Spleen (tissue), 11 donors: ENCODE results near the gene HMCN2. TPM values are rescaled to one million over a fixed set of nuclear protein-coding genes. Genes with fewer than 3 reads are reported as not detected.

Source experiments
- DNase-seq: peaks from one replicate; pipeline ENCODE4 v3.0.0-alpha.2; 2020
- H3K27ac ChIP-seq, 8 donors: fragments of 200-600 bp; sonication (generic) in 7 of 8; 1 replicate in 4 of 8; 2 replicates in 4 of 8; pipeline versions ENCODE4 v1.5.0 to v1.8.0; 2016 to 2021; ENCODE audit warnings: inconsistent platforms in 4 of 8, mild to moderate bottlenecking in 4 of 8, moderate library complexity in 1 of 8
- H3K27me3 ChIP-seq, 7 donors: fragments of 200-600 bp; sonication (generic) in 6 of 7; replicated peaks in 1 of 7; 1 replicate in 4 of 7; 2 replicates in 3 of 7; pipeline versions ENCODE4 v1.5.0 to v1.8.0; 2016 to 2021; ENCODE audit warnings: inconsistent platforms in 3 of 7, mild to moderate bottlenecking in 1 of 7
- H3K36me3 ChIP-seq, 6 donors: fragments of 200-600 bp; sonication (generic) in 5 of 6; 1 replicate in 4 of 6; 2 replicates in 2 of 6; pipeline versions ENCODE4 v1.5.0 to v1.8.0; 2016 to 2021; ENCODE audit warnings: inconsistent platforms in 2 of 6
- H3K4me1 ChIP-seq, 6 donors: fragments of 200-600 bp; sonication (generic) in 5 of 6; 1 replicate in 3 of 6; 2 replicates in 3 of 6; pipeline versions ENCODE4 v1.5.0 to v1.8.0; 2016 to 2021; ENCODE audit warnings: inconsistent platforms in 3 of 6
- H3K4me3 ChIP-seq, 8 donors: fragments of 200-600 bp; sonication (generic) in 7 of 8; 1 replicate in 4 of 8; 2 replicates in 4 of 8; pipeline versions ENCODE4 v1.5.0 to v1.8.0; 2016 to 2021; ENCODE audit warnings: inconsistent platforms in 4 of 8, mild to moderate bottlenecking in 4 of 8, moderate library complexity in 2 of 8
- H3K9me3 ChIP-seq, 8 donors: fragments of 200-600 bp; sonication (generic) in 7 of 8; 1 replicate in 4 of 8; 2 replicates in 4 of 8; pipeline versions ENCODE4 v1.5.0 to v1.8.0; 2016 to 2021; ENCODE audit warnings: inconsistent platforms in 4 of 8
- POLR2A ChIP-seq, 3 donors: fragments of 450-650 bp; IDR thresholded peaks; one replicate each; pipeline ENCODE4 v1.5.1; 2017; ENCODE audit warnings: antibody characterized with exemption in 3 of 3, mild to moderate bottlenecking in 1 of 3
- POLR2AphosphoS5 ChIP-seq, 3 donors: sonication (generic); formaldehyde crosslinking; IDR thresholded peaks; one replicate each; pipeline ENCODE4 v1.5.1; 2017; ENCODE audit warnings: antibody characterized with exemption in 3 of 3
- WGBS, 5 donors: extraction: QIAGEN DNeasy Blood & Tissue Kit in 3 of 5; methylation state at CpG; one replicate each; pipeline versions ENCODE4 v1.1.5 to v1.1.7; 2013 to 2018; 5-methylcytosine and 5-hydroxymethylcytosine counted together
- intact Hi-C: fragments of 100-400 bp; cut with DNase I; formaldehyde crosslinking; loops from one replicate; pipeline ENCODE4 v1.15.0; 2023; ENCODE audit warnings: low total_unique reads
- polyA plus RNA-seq, 3 donors: library from polyadenylated mRNA; stranded (reverse); fragments of 200-250 nt; gene quantifications; one replicate each; pipeline ENCODE4 v1.2.1, GENCODE V29; 2013
- total RNA-seq, 7 donors: library from RNA; depleted of rRNA in 3 of 7; stranded (reverse); fragments of >200 nt in 3 of 7; fragmentation: NEBNext Ultra II Directional in 4 of 7; extraction: Animal tissue kit (Norgen Biotek cat#: 25700) in 4 of 7; gene quantifications; one replicate each; pipeline versions ENCODE4 v1.1.0 to v1.2.1, GENCODE V29; 2016 to 2021
- TF ChIP-seq, protein P1 (sequence below), 11 experiments: fragments of 200-600 bp in 7 of 11; fragments of 450-650 bp in 4 of 11; sonication (generic) in 4 of 11; IDR thresholded peaks in 8 of 11; conservative IDR thresholded peaks in 3 of 11; 1 replicate in 7 of 11; 2 replicates in 4 of 11; pipeline versions ENCODE4 v1.4.0 to v1.8.0; 2016 to 2021; ENCODE audit warnings: antibody characterized with exemption in 11 of 11, inconsistent platforms in 4 of 11, mild to moderate bottlenecking in 1 of 11
- donor health status: healthy with polysubstance abuse.
- donor health status: DM: no; HTN: no; CAD: no; lungs with moderate emphysema.
- donor health status: DM: no; HTN: no; CAD: no.
- donor health status: Bipolar disorder and iron deficiency.
- donor health status: healthy.
- donor health status: DM: no; HTN: no; CAD: no.
- donor health status: DM: yes; HTN: yes; CAD: no.

Gene HMCN2
- total and polyA plus RNA-seq, 10 donors, result 0.09 to 1.9 (median 0.73) TPM

DNA sequence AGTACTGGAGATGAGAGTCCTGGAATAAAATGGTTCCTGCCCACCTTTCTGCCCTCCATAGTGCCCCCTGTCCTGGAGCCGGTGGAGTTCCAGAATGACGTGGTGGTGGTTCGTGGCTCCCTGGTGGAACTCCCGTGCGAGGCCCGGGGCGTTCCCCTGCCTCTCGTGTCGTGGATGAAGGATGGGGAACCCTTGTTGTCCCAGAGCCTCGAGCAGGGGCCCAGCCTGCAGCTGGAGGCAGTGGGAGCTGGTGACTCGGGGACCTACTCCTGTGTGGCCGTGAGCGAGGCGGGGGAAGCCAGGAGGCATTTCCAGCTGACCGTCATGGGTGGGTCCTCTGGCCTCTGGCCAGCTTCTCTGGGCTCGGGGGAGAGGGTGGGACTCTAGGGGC lies 128.1 kb downstream of the HMCN2 start:
- Histone ChIP-seq H3K4me3 (no peak overlapping the region), H3K27me3 (peaks cover 0 to 43% (median 0%) of the 10 kb centered on the region in 7 donors), H3K9me3 (no peaks in the 10 kb centered on the region), H3K27ac (no peak overlapping the region), H3K36me3 (no peaks in the 10 kb centered on the region), H3K4me1 (no peaks in the 10 kb centered on the region)
- intact Hi-C loops, result no loop called here
- no peak for DNase-seq
- no peak for TF ChIP-seq POLR2A (IDR thresholded peaks at IDR 0.05)
- TF ChIP-seq POLR2AphosphoS5 (IDR thresholded peaks at IDR 0.05), result no peak
- TF ChIP-seq, protein P1, sequence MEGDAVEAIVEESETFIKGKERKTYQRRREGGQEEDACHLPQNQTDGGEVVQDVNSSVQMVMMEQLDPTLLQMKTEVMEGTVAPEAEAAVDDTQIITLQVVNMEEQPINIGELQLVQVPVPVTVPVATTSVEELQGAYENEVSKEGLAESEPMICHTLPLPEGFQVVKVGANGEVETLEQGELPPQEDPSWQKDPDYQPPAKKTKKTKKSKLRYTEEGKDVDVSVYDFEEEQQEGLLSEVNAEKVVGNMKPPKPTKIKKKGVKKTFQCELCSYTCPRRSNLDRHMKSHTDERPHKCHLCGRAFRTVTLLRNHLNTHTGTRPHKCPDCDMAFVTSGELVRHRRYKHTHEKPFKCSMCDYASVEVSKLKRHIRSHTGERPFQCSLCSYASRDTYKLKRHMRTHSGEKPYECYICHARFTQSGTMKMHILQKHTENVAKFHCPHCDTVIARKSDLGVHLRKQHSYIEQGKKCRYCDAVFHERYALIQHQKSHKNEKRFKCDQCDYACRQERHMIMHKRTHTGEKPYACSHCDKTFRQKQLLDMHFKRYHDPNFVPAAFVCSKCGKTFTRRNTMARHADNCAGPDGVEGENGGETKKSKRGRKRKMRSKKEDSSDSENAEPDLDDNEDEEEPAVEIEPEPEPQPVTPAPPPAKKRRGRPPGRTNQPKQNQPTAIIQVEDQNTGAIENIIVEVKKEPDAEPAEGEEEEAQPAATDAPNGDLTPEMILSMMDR (IDR thresholded peaks at IDR 0.05 in 8 of 11, conservative IDR thresholded peaks at IDR 0.05 in 3 of 11), result no peak
- WGBS, 5 donors, result 75 to 79% (median 77%) methylated on average over 11 to 16 of the region's 16 CpGs

DNA sequence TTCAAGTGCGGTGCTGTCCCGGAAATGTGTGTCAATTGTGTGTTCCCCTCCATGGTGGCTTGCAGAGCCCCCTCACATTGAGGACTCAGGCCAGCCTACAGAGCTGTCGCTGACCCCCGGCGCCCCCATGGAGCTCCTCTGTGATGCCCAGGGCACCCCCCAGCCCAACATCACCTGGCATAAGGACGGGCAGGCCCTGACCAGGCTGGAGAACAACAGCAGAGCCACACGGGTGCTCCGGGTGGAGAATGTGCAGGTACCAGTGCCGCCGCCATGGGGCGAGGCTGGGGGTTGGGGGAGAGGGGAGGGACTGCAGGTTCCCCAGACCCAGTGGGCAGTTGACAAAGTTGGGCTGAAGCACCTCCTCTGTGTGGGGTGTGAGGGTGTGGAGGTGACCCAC lies 128.8 kb downstream of the HMCN2 start:
- no peaks in the 10 kb centered on the region for H3K36me3 ChIP-seq
- H3K27me3 ChIP-seq, result peaks cover 0 to 48% (median 0%) of the 10 kb centered on the region in 7 donors
- intact Hi-C loops, result no loop called here
- WGBS, 5 donors, result 77 to 93% (median 86%) methylated on average over 11 of the region's 11 CpGs
- no peak overlapping the region for H3K27ac ChIP-seq
- no peaks in the 10 kb centered on the region for H3K9me3 ChIP-seq
- DNase-seq, result no peak
- no peak overlapping the region for H3K4me3 ChIP-seq
- H3K4me1 ChIP-seq, result no peaks in the 10 kb centered on the region
- TF ChIP-seq POLR2AphosphoS5 (IDR thresholded peaks at IDR 0.05), result no peak
- no peak for TF ChIP-seq POLR2A (IDR thresholded peaks at IDR 0.05)
- TF ChIP-seq, protein P1 (IDR thresholded peaks at IDR 0.05 in 8 of 11, conservative IDR thresholded peaks at IDR 0.05 in 3 of 11), result no peak

DNA sequence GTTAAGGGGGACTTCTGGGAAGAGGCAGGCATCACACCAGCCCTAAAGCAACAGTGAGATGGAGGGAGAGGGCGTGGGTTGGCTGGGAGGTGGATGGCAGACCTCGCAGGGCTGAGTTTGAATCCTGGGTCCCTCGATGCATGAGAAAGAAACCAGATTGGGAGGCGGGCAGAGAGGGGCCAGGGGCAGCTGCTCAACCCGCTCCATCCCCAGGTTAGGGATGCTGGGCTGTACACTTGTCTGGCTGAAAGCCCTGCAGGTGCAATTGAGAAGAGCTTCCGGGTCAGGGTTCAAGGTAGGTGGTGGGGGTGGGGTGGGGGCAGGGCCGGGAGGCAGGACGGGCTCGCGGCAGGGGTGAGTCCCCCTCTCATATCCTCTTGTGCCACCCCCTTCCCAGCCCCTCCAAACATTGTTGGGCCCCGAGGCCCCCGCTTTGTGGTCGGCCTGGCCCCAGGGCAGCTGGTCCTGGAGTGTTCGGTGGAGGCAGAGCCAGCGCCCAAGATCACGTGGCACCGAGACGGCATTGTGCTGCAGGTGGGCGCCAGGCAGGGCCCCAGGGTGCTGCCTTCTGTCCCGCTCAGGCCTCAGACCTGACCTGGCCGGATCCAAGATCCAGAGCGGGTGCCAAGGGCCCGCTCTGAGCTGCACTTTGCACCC lies 129.4 kb downstream of the HMCN2 start:
- no peaks in the 10 kb centered on the region for H3K36me3 ChIP-seq
- intact Hi-C loops, result no loop called here
- H3K27ac ChIP-seq, result no peak overlapping the region
- 84 to 92% (median 90%) methylated on average over 9 to 23 of the region's 23 CpGs for WGBS, 5 donors
- H3K4me1 ChIP-seq, result no peaks in the 10 kb centered on the region
- peaks cover 0 to 52% (median 0%) of the 10 kb centered on the region in 7 donors for H3K27me3 ChIP-seq
- no peak for DNase-seq
- H3K4me3 ChIP-seq, result no peak overlapping the region
- TF ChIP-seq, protein P1 (IDR thresholded peaks at IDR 0.05 in 8 of 11, conservative IDR thresholded peaks at IDR 0.05 in 3 of 11), result no peak
- TF ChIP-seq POLR2A (IDR thresholded peaks at IDR 0.05), result no peak
- TF ChIP-seq POLR2AphosphoS5 (IDR thresholded peaks at IDR 0.05), result no peak
- H3K9me3 ChIP-seq, result no peaks in the 10 kb centered on the region

DNA sequence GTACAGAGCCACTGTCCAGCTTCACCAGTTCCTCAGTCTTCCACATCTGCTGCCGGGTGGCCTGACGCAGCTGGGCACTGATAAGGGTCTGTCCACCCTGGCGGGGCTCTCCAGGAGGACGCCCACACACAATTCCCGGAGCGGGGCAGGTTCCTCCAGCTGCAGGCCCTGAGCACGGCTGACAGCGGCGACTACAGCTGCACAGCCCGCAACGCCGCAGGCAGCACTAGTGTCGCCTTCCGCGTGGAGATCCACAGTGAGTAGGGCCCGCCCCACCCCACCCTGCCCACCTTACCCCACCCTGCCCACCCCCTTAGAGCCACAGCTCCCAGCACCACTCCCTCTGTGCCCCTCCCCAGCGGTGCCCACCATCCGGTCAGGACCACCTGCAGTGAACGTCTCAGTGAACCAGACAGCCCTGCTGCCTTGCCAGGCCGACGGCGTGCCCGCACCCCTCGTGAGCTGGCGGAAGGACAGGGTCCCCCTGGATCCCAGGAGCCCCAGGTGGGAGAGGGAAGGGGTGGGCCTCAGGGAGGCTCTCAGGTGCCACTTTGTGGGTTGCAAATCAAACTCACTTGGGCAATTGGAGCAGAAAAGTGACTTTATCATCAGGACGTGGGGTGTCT lies 130.4 kb downstream of the HMCN2 start:
- no peak overlapping the region for H3K4me3 ChIP-seq
- TF ChIP-seq POLR2A (IDR thresholded peaks at IDR 0.05) (no peak), POLR2AphosphoS5 (IDR thresholded peaks at IDR 0.05) (no peak)
- TF ChIP-seq, protein P1 (IDR thresholded peaks at IDR 0.05 in 8 of 11, conservative IDR thresholded peaks at IDR 0.05 in 3 of 11), result no peak
- 88 to 92% (median 91%) methylated on average over 15 to 26 of the region's 26 CpGs for WGBS, 5 donors
- intact Hi-C loops, result no loop called here
- peaks cover 0 to 53% (median 0%) of the 10 kb centered on the region in 7 donors for H3K27me3 ChIP-seq
- H3K4me1 ChIP-seq, result no peaks in the 10 kb centered on the region
- no peak for DNase-seq
- H3K9me3 ChIP-seq, result no peaks in the 10 kb centered on the region
- H3K36me3 ChIP-seq, result no peaks in the 10 kb centered on the region
- H3K27ac ChIP-seq, result no peak overlapping the region
